Measurements from ENCODE around the gene DAGLA.

Gene DAGLA

GRCh38 chr11:61637277-61637676, 42.9 kb upstream of the DAGLA start:
- Histone ChIP-seq H3K27ac (no peak overlapping the region), H3K36me3 (no peaks in the 10 kb centered on the region), H3K27me3 (peaks cover 0 to 64% of the 10 kb centered on the region in 2 donors), H3K9me3 (no peaks in the 10 kb centered on the region), H3K4me1 (no peaks in the 10 kb centered on the region), H3K4me3 (no peak overlapping the region)
- no peak for DNase-seq
- no peak for TF ChIP-seq CTCF (IDR thresholded peaks at IDR 0.05)
- intact Hi-C loops (cut with DNase I; ENCODE audit: low total_unique reads): no loop called here

- no peak overlapping the region for H3K4me3 ChIP-seq
- no peaks in the 10 kb centered on the region for H3K36me3 ChIP-seq
- H3K4me1 ChIP-seq: no peaks in the 10 kb centered on the region
- intact Hi-C loops (cut with DNase I; ENCODE audit: low total_unique reads): no loop called here
- DNase-seq: no peak
- H3K9me3 ChIP-seq: no peaks in the 10 kb centered on the region
- TF ChIP-seq CTCF (IDR thresholded peaks at IDR 0.05): no peak
- peaks cover 0 to 57% of the 10 kb centered on the region in 2 donors for H3K27me3 ChIP-seq
- H3K27ac ChIP-seq: no peak overlapping the region
Observed at GRCh38 chr11:61639816-61640443, 40.3 kb upstream of the DAGLA start.

GRCh38 chr11:61642162-61642561, 38.0 kb upstream of the DAGLA start:
- no peak for TF ChIP-seq CTCF (IDR thresholded peaks at IDR 0.05)
- no peak for DNase-seq
- H3K4me1 ChIP-seq: no peaks in the 10 kb centered on the region
- intact Hi-C loops (cut with DNase I; ENCODE audit: low total_unique reads): no loop called here
- H3K27me3 ChIP-seq: peaks cover 0 to 36% of the 10 kb centered on the region in 2 donors
- no peaks in the 10 kb centered on the region for H3K36me3 ChIP-seq
- H3K27ac ChIP-seq: no peak overlapping the region
- no peaks in the 10 kb centered on the region for H3K9me3 ChIP-seq
- no peak overlapping the region for H3K4me3 ChIP-seq

GRCh38 chr11:61645179-61645868, 34.9 kb upstream of the DAGLA start:
- no peak overlapping the region for H3K4me3 ChIP-seq
- TF ChIP-seq CTCF (IDR thresholded peaks at IDR 0.05): no peak
- H3K4me1 ChIP-seq: no peaks in the 10 kb centered on the region
- no peaks in the 10 kb centered on the region for H3K36me3 ChIP-seq
- H3K27me3 ChIP-seq: peaks cover 0 to 9% of the 10 kb centered on the region in 2 donors
- H3K9me3 ChIP-seq: no peaks in the 10 kb centered on the region
- no peak for DNase-seq
- H3K27ac ChIP-seq: no peak overlapping the region
- intact Hi-C loops (cut with DNase I; ENCODE audit: low total_unique reads): no loop called here

GRCh38 chr11:61647529-61647928, 32.7 kb upstream of the DAGLA start:
- no peak for TF ChIP-seq CTCF (IDR thresholded peaks at IDR 0.05)
- no peaks in the 10 kb centered on the region for H3K9me3 ChIP-seq
- no peak for DNase-seq

More at GRCh38 chr11:61647529-61647928, 32.7 kb upstream of the DAGLA start:
- Histone ChIP-seq H3K27me3 (peaks cover 0 to 21% of the 10 kb centered on the region in 2 donors), H3K4me3 (no peak overlapping the region), H3K4me1 (no peaks in the 10 kb centered on the region), H3K36me3 (no peaks in the 10 kb centered on the region), H3K27ac (no peak overlapping the region)
- intact Hi-C loops (cut with DNase I; ENCODE audit: low total_unique reads): no loop called here

Data from tibial artery (tissue), 4 donors.